SHP77 (cell line): Measurements from ENCODE around the gene MPG.
A peak's percentile ranks its signal among the peaks of the same experiment; 100 is the strongest.
"Not testable (repeated sequence)": the region's sequence is repeated elsewhere in the genome, so short reads cannot be mapped to it uniquely, and the experiment has no call there.

Experiments used
- DNase-seq, 2 experiments: peaks; one replicate each; lab custom pipeline; 2025; lab: John Stamatoyannopoulos, UW

Gene MPG

DNA sequence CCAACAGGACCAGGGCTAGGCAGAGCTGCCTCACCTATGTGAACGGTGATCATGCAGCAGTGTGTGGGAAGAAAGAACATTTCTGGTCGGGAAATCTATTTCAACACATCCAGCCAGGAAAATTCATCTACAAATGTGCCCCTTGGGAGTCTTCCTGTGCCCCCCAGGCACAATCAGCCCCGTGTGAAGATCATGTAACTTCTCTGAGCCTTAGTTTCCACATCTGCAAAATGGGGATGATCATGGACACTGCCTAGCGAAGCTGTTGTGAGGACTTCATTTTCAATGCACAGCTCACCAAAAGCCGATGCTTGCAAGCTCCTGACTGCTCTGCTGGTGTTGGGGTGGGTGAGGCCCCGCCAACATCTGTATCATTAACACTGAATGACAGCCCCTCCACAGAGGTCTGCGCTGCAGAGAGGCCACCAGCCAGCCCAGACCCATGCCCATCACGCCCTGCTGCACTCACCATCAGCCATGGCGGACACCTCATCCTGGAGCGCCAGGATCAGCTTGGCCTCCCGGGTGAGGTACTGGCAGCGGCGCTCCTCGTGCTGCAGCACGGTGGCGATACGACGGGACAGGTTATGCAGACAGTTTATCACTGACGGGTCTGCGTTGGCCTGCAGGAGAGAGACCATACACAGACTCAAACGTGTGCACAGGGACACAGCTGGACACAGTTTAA is 34.3 kb downstream of the MPG start:
- no peak for DNase-seq

GRCh38 chr16:114327-114726 is 36.3 kb downstream of the MPG start:
- no peak for DNase-seq

DNA sequence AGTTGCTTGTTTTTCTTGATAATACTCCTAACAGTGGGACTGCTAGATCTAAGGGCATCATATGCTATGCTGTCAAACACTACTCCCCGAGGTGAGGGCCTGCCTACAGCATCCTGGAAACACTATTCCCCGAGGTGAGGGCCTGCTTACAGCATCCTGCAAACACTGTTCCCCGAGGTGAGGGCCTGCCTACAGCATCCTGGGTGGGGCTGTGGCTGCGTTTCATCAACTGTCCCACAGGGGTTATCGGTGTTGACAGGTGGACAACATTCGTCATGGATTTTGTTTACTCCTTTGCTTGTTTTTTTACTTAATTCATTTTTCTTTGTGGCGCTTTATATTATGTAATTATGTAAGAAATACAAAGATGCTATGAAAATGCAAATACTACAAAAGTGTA is 38.0 kb downstream of the MPG start:
- no peak for DNase-seq

GRCh38 chr16:117379-118365 is 39.6 kb downstream of the MPG start:
- DNase-seq = peak; percentile 73 to 75

GRCh38 chr16:118857-119256 is 40.8 kb downstream of the MPG start:
- DNase-seq = no peak

DNA sequence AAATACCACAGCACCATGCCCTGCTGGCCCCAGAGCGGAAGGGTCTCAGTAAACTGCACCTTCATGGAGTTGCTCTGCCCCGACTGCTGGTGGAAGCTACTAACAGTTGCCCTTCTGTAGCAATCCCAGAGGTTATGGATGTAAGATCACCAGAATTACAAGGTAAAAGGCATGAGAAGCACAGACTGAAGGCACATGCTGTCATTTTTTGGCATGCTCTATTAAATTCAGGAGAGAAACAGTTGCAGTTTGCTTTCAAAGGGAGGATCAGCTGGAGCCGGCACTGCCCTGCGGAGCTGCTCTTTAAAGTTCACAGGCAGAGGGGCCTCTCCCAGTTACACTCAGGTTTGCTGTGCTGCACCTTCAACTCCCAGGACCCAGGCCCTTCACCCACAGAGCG is 41.3 kb downstream of the MPG start:
- no peak for DNase-seq

GRCh38 chr16:119835-120491 is 41.9 kb downstream of the MPG start:
- no peak for DNase-seq

DNA sequence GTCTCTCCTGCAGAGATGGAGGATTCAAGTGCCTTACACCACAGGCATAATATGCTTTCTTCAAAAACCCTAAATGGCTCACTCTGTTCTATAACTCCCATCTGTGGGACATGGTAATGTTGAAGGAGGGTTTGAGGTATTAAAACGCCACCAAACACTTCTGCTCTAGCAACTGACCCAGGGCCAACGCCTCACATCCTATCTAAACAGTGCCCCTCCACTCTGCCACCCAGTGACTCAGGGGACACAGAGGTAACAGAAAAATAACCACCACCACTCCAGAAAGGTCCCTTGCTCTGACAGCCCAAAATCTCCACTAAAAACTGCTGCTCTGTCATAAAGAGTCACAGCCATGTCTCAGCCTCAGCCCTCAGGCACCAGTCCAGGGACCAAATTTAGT is 42.7 kb downstream of the MPG start:
- DNase-seq = no peak

GRCh38 chr16:122361-122760 is 44.3 kb downstream of the MPG start:
- no peak for DNase-seq

GRCh38 chr16:123558-124350 is 45.7 kb downstream of the MPG start:
- not testable (repeated sequence) for DNase-seq

DNA sequence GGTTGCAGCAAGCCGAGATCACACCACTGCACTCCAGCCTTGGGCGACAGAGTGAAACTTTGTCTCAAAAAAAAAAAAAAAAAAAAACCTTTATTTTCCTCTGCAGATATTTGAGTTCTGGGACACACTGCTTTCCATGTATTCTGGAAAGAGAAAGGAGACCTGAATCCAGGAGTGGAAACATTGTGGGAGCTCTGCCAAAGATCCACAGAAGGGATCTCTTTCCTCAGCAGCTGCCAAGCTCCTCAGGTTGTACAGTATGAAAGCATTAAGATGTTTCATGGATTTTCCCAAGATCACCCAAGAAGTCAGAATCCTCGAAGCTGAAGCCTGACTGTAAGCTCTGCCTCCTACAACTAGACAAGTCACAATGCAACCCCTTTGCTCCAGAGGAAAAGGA is 47.0 kb downstream of the MPG start:
- no peak for DNase-seq

DNA sequence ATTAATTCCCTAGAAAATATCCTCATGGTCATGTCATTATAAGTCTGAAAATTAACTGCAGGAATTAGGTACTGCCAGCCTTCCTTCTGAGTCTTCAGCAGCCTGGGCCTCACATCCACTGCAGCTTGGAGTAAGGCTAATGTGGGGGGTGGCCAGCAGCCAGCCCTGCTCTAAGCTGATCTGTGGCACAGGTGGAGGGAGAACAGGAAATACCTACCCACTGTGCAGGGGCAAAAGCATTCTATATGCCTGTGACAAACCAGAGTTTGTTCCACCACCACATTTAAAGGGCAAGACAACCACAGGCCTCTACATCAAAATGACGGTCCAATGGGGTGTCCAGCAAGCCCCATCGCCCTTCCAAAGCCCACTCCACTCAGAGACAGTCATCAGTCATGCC is 51.0 kb downstream of the MPG start:
- DNase-seq = no peak

- DNase-seq = no peak
These were observed 52.6 kb downstream of the MPG start for GRCh38 chr16:130533-131173.

DNA sequence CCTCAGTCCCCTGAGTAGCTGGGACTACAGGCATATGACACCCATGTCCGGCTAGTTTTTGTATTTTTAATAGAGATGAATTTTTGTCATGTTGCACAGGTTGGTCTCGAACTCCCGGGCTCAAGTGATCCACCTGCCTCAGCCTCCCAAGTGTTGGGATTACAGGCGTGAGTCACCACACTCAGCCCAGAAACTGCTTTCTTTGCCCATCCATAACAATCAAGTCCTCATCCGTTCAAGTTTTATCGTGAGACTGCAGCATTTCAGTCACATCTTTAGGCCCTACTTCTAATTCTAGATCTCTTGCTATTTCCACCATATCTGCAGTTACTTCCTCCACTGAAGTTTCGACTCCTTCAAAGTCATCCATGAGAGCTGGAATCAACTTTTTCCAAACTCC is 54.1 kb downstream of the MPG start:
- no peak for DNase-seq

- no peak for DNase-seq
These were observed 55.7 kb downstream of the MPG start for GRCh38 chr16:133716-134115.
